BLaER1 (cell line): ENCODE data around the gene TOP3A.
A peak's percentile ranks its signal among the peaks of the same experiment; 100 is the strongest.
"Not testable (repeated sequence)": the region's sequence is repeated elsewhere in the genome, so short reads cannot be mapped to it uniquely, and the experiment has no call there.

Experiments
- H3K27ac ChIP-seq: shearing (Covaris generic); formaldehyde crosslinking; 2 replicates; pipeline ENCODE4 v1.8.1; 2022
- H3K27me3 ChIP-seq: shearing (Covaris generic); formaldehyde crosslinking; 2 replicates; pipeline ENCODE4 v1.8.1; 2022
- H3K36me3 ChIP-seq: shearing (Covaris generic); formaldehyde crosslinking; 2 replicates; pipeline ENCODE4 v1.8.1; 2022
- H3K4me1 ChIP-seq: shearing (Covaris generic); formaldehyde crosslinking; 2 replicates; pipeline ENCODE4 v1.8.1; 2022
- H3K4me2 ChIP-seq: shearing (Covaris generic); formaldehyde crosslinking; 2 replicates; pipeline ENCODE4 v1.8.1; 2022
- H3K4me3 ChIP-seq: shearing (Covaris generic); formaldehyde crosslinking; 2 replicates; pipeline ENCODE4 v1.8.1; 2022
- H3K9ac ChIP-seq: shearing (Covaris generic); formaldehyde crosslinking; 2 replicates; pipeline ENCODE4 v1.8.1; 2022
- H3K9me3 ChIP-seq: shearing (Covaris generic); formaldehyde crosslinking; 2 replicates; pipeline ENCODE4 v1.8.1; 2022
- H4K20me1 ChIP-seq: shearing (Covaris generic); formaldehyde crosslinking; 2 replicates; pipeline ENCODE4 v1.8.1; 2022
- Cebpa-rat ChIP-seq: shearing (Covaris generic); IDR thresholded peaks from 2 replicates; pipeline ENCODE4 v1.8.1; 2022

Gene TOP3A

DNA sequence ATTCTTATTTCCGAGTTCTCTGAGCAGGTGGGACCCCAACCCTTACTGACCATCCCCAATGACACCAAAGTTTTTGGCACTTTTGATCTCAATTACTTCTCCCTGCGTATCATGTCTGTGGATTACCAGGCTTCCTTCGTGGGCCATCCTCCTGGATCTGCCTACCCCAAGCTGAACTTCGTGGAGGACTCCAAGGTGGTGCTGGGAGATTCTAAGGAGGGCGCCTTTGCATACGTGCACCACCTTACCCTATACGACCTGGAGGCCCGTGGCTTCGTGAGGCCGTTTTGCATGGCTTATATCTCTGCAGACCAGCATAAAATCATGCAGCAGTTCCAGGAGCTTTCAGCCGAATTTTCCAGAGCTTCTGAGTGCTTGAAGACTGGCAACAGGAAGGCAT is 1.2 kb upstream of the TOP3A start:
- H3K4me1 ChIP-seq, result peaks cover 82% of the 10 kb centered on the region

DNA sequence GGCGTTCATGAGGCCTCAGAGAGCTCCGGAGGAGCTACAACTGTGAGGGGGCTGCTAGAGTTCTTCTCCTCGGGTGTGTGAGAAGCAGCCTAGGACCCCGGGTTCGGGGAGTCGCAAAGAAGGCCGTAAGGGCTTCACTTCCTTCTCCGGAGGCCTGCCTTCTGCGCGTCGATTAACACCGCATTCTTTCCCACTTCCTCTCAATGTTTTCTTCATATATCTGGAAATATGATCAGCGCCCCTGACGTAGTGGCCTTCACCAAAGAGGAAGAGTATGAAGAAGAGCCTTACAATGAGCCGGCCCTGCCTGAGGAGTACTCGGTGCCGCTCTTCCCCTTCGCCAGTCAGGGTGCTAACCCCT is 748 bp upstream of the TOP3A start:
- TF ChIP-seq Cebpa-rat, result no peak
- peak overlapping the region; percentile 91 for H3K27ac ChIP-seq
- peak overlapping the region; percentile 94 for H3K4me2 ChIP-seq
- no peaks in the 10 kb centered on the region for H3K9me3 ChIP-seq
- peak overlapping the region; percentile 93 for H3K4me3 ChIP-seq
- H3K9ac ChIP-seq, result peak overlapping the region; percentile 95
- H3K27me3 ChIP-seq, result no peaks in the 10 kb centered on the region
- H3K4me1 ChIP-seq, result peaks cover 80% of the 10 kb centered on the region
- peaks cover 70% of the 10 kb centered on the region for H3K36me3 ChIP-seq
- peaks cover 80% of the 10 kb centered on the region for H4K20me1 ChIP-seq

More for the DNA sequence above, 1.2 kb upstream of the TOP3A start:
- Histone ChIP-seq H3K4me3 (peak overlapping the region; percentile 93), H3K9ac (peak overlapping the region; percentile 95), H3K4me2 (peak overlapping the region; percentile 94), H4K20me1 (peaks cover 80% of the 10 kb centered on the region), H3K27ac (peak overlapping the region; percentile 91), H3K9me3 (no peaks in the 10 kb centered on the region), H3K36me3 (peaks cover 70% of the 10 kb centered on the region), H3K27me3 (no peaks in the 10 kb centered on the region)
- TF ChIP-seq Cebpa-rat, result no peak

DNA sequence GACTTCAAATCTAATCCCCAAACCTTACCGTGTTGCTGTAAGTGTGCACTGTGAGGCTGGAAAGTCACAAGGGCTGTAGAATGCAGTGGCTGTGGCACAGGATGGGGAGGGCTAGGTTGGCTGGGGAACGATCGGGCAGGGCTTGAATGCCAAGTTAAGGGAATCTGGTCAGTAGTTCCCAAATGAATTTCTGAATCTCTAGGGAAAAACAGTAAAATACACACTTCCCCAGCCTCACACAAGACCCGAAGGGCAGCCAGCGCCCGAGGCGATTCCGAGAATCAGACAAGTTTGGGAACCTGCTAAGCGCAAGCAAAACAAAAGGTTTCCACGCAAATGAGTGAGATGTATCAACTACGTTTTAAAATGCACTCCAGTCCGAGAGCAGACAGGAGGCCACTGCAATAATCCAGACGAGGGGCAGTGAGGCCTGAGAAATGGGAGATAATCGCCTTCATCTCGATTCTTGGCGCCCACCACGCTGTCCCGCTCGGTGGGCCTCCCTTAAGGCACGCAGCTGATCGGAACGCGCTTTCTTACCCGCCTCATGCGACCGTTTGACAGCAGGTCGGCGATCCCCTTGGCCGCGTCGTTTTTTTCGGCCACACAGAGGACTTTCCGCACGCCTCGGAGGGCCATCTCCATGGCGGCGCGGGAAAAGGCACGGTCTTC is 599 bp downstream of the TOP3A start:
- H3K9me3 ChIP-seq, result no peaks in the 10 kb centered on the region
- peak overlapping the region; percentile 80 for H3K4me2 ChIP-seq
- H3K27ac ChIP-seq, result peak overlapping the region; percentile 91
- TF ChIP-seq Cebpa-rat, result no peak
- peaks cover 70% of the 10 kb centered on the region for H3K36me3 ChIP-seq
- H4K20me1 ChIP-seq, result peaks cover 80% of the 10 kb centered on the region
- no peaks in the 10 kb centered on the region for H3K27me3 ChIP-seq
- H3K4me3 ChIP-seq, result peak overlapping the region; percentile 93
- peaks cover 66% of the 10 kb centered on the region for H3K4me1 ChIP-seq
- peak overlapping the region; percentile 95 for H3K9ac ChIP-seq

DNA sequence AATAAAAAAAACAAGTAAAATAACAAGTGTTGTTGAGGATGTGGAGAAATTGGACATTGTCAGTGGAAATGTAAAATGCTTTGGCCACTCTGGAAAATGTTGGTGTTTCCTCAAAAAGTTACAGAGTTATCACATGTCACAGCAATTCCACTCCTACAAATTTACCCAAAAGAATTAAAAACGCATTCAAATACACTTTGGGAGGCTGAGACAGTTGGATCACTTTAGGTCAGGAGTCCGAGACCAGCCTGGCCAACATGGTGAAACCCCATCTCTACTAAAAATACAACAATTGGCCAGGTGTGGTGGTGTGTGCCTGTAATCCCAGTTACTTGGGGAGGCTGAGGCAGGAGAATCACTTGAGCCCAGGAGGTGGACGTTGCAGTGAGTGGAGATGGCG is 5.6 kb downstream of the TOP3A start:
- H3K27me3 ChIP-seq, result no peaks in the 10 kb centered on the region
- peaks cover 29% of the 10 kb centered on the region for H3K4me1 ChIP-seq
- peaks cover 87% of the 10 kb centered on the region for H3K36me3 ChIP-seq
- no peak for TF ChIP-seq Cebpa-rat
- no peak overlapping the region for H3K9ac ChIP-seq
- no peaks in the 10 kb centered on the region for H3K9me3 ChIP-seq
- H3K4me2 ChIP-seq, result no peak overlapping the region
- H3K27ac ChIP-seq, result no peak overlapping the region
- H4K20me1 ChIP-seq, result peaks cover 87% of the 10 kb centered on the region
- no peak overlapping the region for H3K4me3 ChIP-seq

DNA sequence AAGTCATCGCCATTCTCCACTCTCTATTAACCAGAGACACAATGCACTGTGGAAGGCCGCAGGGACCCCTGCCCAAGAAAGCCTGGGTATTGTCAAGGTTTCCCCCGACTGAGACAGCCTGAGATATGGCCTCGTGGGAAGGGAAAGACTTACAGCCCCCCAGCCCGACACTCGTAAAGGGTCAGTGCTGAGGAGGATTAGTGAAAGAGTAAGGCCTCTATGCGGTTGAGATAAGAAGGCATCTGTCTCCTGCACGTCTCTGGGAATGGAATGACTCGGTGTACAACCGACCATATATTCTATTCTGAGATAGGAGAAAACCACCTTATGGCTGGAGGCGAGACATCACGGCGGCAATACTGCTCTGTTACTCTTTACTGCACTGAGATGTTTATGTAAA is 11.6 kb downstream of the TOP3A start:
- H3K36me3 ChIP-seq, result peaks cover 95% of the 10 kb centered on the region
- not testable (repeated sequence) for H3K4me3 ChIP-seq, H3K27me3 ChIP-seq

DNA sequence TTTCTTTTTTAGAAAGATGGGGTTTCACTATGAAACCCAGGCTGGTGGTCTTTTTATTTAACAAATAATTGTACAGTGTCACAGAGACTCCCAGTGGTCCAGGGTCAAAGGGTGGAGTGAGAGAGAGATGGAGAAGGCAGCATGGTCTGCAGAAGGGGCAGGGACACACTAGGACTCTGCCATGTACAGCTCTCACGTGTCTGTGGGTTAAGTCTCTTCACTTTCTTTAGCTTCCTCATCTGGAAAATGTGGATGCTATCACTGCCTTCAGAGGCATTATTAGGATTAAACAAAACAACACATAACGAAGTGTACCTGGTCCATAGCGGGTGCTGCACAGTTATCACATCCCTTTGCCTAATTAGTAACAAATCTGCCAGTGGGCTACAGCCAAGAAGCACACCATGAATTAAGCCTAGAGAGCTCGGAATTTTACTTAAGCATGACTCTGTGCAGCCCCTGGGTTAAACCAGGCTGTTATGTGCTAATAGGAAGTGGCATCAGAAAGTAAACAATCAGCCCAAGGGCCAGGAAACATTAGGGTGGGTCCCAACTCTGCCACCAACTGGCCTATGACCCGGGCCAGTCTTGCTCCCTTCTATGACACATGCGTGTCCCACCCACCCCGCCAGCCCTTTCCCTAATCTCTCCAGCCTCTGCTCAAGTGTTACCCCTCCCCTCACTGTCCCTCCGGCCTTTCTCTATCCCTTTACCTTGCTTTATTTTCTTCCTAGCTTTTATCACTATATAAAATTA is 13.9 kb downstream of the TOP3A start:
- no peaks in the 10 kb centered on the region for H3K9me3 ChIP-seq
- H3K27me3 ChIP-seq, result no peaks in the 10 kb centered on the region
- H3K9ac ChIP-seq, result no peak overlapping the region
- peaks cover 18% of the 10 kb centered on the region; the same call in 1 of the 2 replicates for H4K20me1 ChIP-seq
- no peak for TF ChIP-seq Cebpa-rat
- H3K4me3 ChIP-seq, result no peak overlapping the region
- peaks cover 87% of the 10 kb centered on the region for H3K36me3 ChIP-seq
- H3K4me1 ChIP-seq, result no peaks in the 10 kb centered on the region
- no peak overlapping the region for H3K4me2 ChIP-seq
- H3K27ac ChIP-seq, result no peak overlapping the region

More for the DNA sequence above, 11.6 kb downstream of the TOP3A start:
- H3K9me3 ChIP-seq, H3K27ac ChIP-seq, H3K4me2 ChIP-seq, H3K9ac ChIP-seq, H3K4me1 ChIP-seq: not testable (repeated sequence)
- H4K20me1 ChIP-seq, result peaks cover 38% of the 10 kb centered on the region

DNA sequence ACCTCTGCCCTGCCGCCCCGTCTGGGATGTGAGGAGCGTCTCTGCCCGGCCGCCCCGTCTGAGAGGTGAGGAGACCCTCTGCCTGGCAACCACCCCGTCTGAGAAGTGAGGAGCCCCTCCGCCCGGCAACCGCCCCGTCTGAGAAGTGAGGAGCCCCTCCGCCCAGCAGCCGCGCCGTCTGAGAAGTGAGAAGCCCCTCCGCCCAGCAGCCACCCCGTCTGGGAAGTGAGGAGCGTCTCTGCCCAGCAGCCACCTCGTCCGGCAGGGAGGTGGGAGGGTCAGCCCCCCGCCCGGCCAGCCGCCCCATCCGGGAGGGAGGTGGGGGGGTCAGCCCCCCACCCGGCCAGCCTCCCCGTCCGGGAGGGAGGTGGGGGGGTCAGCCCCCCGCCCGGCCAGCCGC is 16.7 kb downstream of the TOP3A start:
- not testable (repeated sequence) for H3K4me1 ChIP-seq, H3K27ac ChIP-seq, H3K4me2 ChIP-seq, H4K20me1 ChIP-seq, H3K9me3 ChIP-seq, H3K27me3 ChIP-seq, H3K4me3 ChIP-seq, H3K9ac ChIP-seq
- peaks cover 87% of the 10 kb centered on the region for H3K36me3 ChIP-seq

DNA sequence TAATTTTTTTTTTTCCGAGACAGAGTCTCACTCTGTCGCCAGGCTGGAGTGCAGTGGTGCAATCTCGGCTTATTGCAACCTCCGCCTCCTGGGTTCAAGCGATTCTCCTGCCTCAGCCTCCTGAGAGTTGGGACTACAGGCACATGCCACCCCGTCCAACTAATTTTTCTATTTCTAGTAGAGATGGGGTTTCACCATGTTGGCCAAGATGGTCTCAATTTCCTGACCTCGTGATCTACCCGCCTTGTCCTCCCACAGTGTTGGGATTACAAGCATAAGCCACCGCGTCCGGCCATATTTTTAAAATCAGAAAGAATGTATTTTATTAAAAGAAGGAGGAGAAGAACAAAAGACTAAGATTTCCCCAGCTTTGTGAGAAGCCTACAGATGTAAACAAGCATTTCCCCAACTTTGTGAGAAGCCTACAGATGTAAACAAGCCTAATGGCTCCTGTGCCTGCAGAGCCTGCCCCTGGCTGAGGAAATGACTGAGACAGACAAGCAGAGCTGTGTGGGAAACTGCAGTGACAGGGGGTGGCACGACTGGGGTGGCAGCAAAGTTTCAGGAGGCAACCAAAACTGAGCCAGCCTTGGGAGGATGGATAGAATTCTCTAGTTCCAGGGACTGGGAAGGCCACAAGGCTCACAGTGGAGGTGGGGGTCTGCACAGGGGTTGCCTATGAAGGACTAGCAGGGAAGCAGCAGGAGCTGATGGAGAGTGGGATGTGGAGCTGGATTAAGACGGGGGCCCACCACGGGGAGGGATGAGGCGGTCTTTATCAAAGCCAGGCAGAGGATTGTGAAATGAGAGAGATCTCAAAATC is 22.9 kb downstream of the TOP3A start:
- TF ChIP-seq Cebpa-rat, result no peak
- Histone ChIP-seq H4K20me1 (peaks cover 15% of the 10 kb centered on the region; the same call in 1 of the 2 replicates), H3K4me1 (no peaks in the 10 kb centered on the region), H3K27ac (no peak overlapping the region), H3K9me3 (no peaks in the 10 kb centered on the region), H3K4me2 (no peak overlapping the region), H3K4me3 (no peak overlapping the region), H3K9ac (no peak overlapping the region), H3K36me3 (peaks cover 98% of the 10 kb centered on the region), H3K27me3 (no peaks in the 10 kb centered on the region)

DNA sequence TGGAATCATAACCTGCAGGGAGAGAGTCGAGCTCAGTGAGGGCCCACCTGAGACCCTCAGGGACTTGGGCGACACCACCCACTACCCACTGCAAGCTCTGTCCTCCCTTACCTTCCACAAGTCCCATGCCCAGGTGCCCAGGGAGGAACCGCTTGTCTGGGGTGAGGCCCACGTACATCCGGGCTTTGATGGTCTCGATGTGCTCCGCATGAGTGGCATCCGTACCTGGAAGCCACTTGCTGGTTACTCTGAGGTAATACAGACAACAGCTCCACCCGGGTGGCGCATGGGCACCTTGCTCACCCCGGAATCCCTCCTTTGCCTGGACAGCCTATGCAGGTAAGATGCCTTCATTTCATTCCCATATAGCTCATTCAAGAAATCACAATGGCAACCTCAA is 29.5 kb downstream of the TOP3A start:
- H3K4me1 ChIP-seq, result no peaks in the 10 kb centered on the region
- peaks cover 31% of the 10 kb centered on the region for H4K20me1 ChIP-seq
- H3K9ac ChIP-seq, result no peak overlapping the region
- H3K36me3 ChIP-seq, result peaks cover 98% of the 10 kb centered on the region
- TF ChIP-seq Cebpa-rat, result no peak
- no peaks in the 10 kb centered on the region for H3K27me3 ChIP-seq
- no peaks in the 10 kb centered on the region for H3K9me3 ChIP-seq
- H3K4me2 ChIP-seq, result no peak overlapping the region
- H3K27ac ChIP-seq, result no peak overlapping the region
- H3K4me3 ChIP-seq, result no peak overlapping the region

DNA sequence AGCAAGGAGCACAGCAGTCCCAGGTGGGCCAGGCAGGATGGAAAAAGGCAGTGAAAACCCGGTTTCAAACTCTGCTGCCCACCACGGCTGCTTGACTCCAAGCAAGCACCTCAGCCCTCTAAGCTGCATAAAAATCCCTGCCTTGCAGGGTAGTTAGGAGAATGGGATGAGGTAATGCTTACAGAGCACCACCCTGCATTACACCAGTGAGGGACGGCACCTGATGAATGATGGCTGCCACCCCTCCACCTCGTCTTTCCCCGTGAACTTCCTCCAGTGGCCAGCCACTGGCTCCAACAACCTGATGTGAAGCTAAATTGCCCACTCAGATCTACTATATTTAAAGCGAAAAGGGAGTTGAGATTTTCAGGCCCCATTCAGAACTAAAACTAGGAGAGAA is 33.0 kb downstream of the TOP3A start:
- Histone ChIP-seq H3K27me3 (no peaks in the 10 kb centered on the region), H4K20me1 (peaks cover 39% of the 10 kb centered on the region), H3K36me3 (peaks cover 100% of the 10 kb centered on the region), H3K4me3 (no peak overlapping the region), H3K4me2 (no peak overlapping the region), H3K27ac (no peak overlapping the region), H3K9ac (no peak overlapping the region), H3K9me3 (no peaks in the 10 kb centered on the region), H3K4me1 (no peaks in the 10 kb centered on the region)
- no peak for TF ChIP-seq Cebpa-rat
